Suprapubic skin (tissue), 4 donors: ENCODE data around the gene KSR1. TPM values are rescaled to one million over a fixed set of nuclear protein-coding genes. Genes with fewer than 3 reads are reported as not detected.

Experiments used
- DNase-seq, 2 donors: peaks; one replicate each; pipeline ENCODE4 v3.0.0-alpha.2; 2019; ENCODE audit warnings: low spot score in 2 of 2
- H3K27ac ChIP-seq: fragments of 200-600 bp; sonication (generic); one replicate; pipeline ENCODE4 v1.5.1; 2019
- H3K27me3 ChIP-seq: fragments of 200-600 bp; sonication (generic); one replicate; pipeline ENCODE4 v1.5.1; 2019
- H3K36me3 ChIP-seq: fragments of 200-600 bp; sonication (generic); one replicate; pipeline ENCODE4 v1.5.1; 2019
- H3K4me1 ChIP-seq: fragments of 200-600 bp; sonication (generic); one replicate; pipeline ENCODE4 v1.5.1; 2019
- H3K4me3 ChIP-seq: fragments of 200-600 bp; sonication (generic); one replicate; pipeline ENCODE4 v1.5.1; 2019; ENCODE audit warnings: mild to moderate bottlenecking
- H3K9me3 ChIP-seq: fragments of 200-600 bp; sonication (generic); one replicate; pipeline ENCODE4 v1.5.1; 2019
- EP300 ChIP-seq: sonication (generic); formaldehyde crosslinking; IDR thresholded peaks from one replicate; pipeline ENCODE4 v1.6.1; 2017; ENCODE audit warnings: antibody characterized with exemption
- POLR2A ChIP-seq, 2 donors: fragments of 450-650 bp; IDR thresholded peaks; one replicate each; pipeline ENCODE4 v1.6.1; 2017; ENCODE audit warnings: antibody characterized with exemption in 2 of 2, mild to moderate bottlenecking in 2 of 2, moderate library complexity in 2 of 2
- POLR2AphosphoS5 ChIP-seq, 3 donors: sonication (generic); formaldehyde crosslinking; IDR thresholded peaks; one replicate each; pipeline ENCODE4 v1.6.1; 2017; ENCODE audit warnings: antibody characterized with exemption in 3 of 3
- WGBS: methylation state at CpG from one replicate; pipeline ENCODE4 v1.1.5; 2018; 5-methylcytosine and 5-hydroxymethylcytosine counted together
- total RNA-seq, 4 donors: library from RNA; depleted of rRNA; stranded (reverse); fragments of >200 nt; gene quantifications; one replicate each; pipeline ENCODE4 v1.1.0, GENCODE V29; 2016
- TF ChIP-seq, protein P1 (sequence below), 2 donors: fragments of 200-600 bp in 1 of 2; fragments of 450-650 bp in 1 of 2; sonication (generic) in 1 of 2; IDR thresholded peaks; one replicate each; pipeline ENCODE4 v1.5.1; 2016 to 2019; ENCODE audit warnings: antibody characterized with exemption in 2 of 2, mild to moderate bottlenecking in 1 of 2, moderate library complexity in 1 of 2

KSR1 gene
- total RNA-seq, 4 donors from 2014 or later: 38.1 to 54.0 (median 49.5) TPM

DNA sequence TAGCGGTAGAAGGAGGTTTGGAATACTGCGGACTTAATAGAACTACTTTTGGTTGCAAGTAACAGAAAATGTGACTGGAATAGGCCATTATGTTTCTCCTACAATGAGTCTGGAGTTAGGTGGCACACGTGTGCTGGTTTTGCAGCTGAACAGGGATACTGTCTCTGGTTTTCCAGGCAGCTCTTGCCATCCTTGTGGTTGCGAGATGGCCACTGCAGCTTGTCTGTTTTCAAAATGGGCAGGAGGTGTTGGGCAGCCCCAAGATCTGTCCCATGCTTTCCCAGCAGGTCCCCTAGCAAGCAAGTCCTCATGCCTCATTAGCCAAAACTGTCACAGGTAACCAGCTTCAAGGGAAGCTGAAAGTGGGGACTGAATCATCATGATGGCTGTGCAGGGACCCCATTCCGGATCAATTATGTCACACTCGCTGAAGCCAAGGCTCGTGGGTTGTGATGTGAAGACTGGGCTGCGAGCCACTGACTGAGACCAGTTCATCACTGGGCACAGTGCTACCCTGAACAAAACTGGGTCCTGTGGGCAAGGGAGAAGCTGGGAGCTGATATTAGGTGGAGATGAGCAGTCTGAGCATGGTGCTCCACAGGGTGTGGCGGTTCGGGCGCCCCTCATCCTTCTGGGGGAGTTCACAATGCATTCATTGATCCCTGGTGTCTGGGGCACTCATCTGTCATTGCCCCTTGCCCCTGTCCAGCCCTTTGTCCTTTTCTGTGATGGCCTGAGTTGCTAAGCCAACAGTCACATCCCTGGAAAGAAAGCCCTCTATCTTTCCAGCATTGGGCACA is 82.1 kb downstream of the KSR1 start:
- Histone ChIP-seq H3K9me3 (no peaks in the 10 kb centered on the region), H3K27me3 (no peaks in the 10 kb centered on the region), H3K4me1 (peaks cover 49% of the 10 kb centered on the region), H3K27ac (no peak overlapping the region), H3K4me3 (no peak overlapping the region), H3K36me3 (no peaks in the 10 kb centered on the region)
- no peak for TF ChIP-seq POLR2AphosphoS5 (IDR thresholded peaks at IDR 0.05)
- no peak for TF ChIP-seq EP300
- no peak for TF ChIP-seq POLR2A (IDR thresholded peaks at IDR 0.05)
- TF ChIP-seq, protein P1, sequence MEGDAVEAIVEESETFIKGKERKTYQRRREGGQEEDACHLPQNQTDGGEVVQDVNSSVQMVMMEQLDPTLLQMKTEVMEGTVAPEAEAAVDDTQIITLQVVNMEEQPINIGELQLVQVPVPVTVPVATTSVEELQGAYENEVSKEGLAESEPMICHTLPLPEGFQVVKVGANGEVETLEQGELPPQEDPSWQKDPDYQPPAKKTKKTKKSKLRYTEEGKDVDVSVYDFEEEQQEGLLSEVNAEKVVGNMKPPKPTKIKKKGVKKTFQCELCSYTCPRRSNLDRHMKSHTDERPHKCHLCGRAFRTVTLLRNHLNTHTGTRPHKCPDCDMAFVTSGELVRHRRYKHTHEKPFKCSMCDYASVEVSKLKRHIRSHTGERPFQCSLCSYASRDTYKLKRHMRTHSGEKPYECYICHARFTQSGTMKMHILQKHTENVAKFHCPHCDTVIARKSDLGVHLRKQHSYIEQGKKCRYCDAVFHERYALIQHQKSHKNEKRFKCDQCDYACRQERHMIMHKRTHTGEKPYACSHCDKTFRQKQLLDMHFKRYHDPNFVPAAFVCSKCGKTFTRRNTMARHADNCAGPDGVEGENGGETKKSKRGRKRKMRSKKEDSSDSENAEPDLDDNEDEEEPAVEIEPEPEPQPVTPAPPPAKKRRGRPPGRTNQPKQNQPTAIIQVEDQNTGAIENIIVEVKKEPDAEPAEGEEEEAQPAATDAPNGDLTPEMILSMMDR (IDR thresholded peaks at IDR 0.05): no peak
- DNase-seq: no peak
- 88% methylated on average over 11 of the region's 11 CpGs for WGBS

DNA sequence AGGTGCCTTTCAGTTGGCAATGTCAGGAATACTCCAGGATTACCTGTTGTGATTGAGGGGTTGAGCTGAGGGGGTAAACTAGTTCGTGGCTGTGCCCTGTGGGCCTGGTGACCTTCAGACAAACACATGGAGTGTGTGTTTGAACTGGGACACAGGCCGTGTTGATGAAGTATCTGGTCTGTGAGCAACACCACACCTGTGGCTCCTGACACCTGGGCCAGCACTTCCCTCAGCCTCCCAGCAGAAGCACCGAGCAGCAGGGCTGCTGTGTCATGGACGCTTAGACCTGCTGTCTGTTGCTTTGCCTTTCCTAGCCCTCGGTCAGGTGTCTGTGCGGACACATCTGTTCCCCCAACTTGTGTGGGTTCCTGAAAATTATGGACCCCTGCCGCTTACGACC is 82.9 kb downstream of the KSR1 start:
- H3K36me3 ChIP-seq: no peaks in the 10 kb centered on the region
- H3K27ac ChIP-seq: no peak overlapping the region
- H3K9me3 ChIP-seq: no peaks in the 10 kb centered on the region
- WGBS: 97% methylated on average over 8 of the region's 8 CpGs
- peaks cover 48% of the 10 kb centered on the region for H3K4me1 ChIP-seq
- no peak overlapping the region for H3K4me3 ChIP-seq
- no peak for TF ChIP-seq POLR2AphosphoS5 (IDR thresholded peaks at IDR 0.05)
- TF ChIP-seq EP300: no peak
- TF ChIP-seq, protein P1 (IDR thresholded peaks at IDR 0.05): no peak
- TF ChIP-seq POLR2A (IDR thresholded peaks at IDR 0.05): no peak
- H3K27me3 ChIP-seq: no peaks in the 10 kb centered on the region
- no peak for DNase-seq

DNA sequence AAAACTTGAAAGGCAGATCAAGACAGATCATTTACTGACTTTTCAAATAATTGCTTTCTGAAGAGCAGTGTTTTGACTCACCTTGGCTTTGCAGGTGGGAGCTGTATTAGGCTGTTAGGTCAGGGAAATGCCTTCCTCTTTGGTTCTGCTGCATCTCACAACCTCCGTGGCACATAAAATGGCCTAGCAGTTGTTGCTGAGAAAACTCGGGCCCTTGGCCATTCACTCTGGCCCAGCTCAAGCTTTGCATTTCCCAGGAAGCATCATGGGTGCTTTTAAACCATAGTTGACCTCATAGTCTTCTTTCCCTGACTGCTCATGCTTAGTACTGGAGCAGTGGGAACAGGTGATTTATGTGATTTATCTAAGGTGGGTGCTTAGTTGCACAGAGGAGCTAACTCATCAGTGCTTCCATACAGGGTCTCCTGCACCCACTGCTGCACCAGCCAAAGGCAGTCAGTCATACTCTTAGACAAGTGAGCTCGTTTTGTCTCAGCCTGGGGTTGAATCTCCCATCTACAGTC is 83.6 kb downstream of the KSR1 start:
- Histone ChIP-seq H3K4me1 (peaks cover 44% of the 10 kb centered on the region), H3K27me3 (no peaks in the 10 kb centered on the region), H3K9me3 (no peaks in the 10 kb centered on the region), H3K27ac (peak overlapping the region; percentile 76), H3K36me3 (no peaks in the 10 kb centered on the region), H3K4me3 (no peak overlapping the region)
- WGBS: 100% methylated on average over 2 of the region's 3 CpGs
- no peak for DNase-seq
- TF ChIP-seq EP300: no peak
- no peak for TF ChIP-seq POLR2AphosphoS5 (IDR thresholded peaks at IDR 0.05)
- TF ChIP-seq, protein P1 (IDR thresholded peaks at IDR 0.05): no peak
- no peak for TF ChIP-seq POLR2A (IDR thresholded peaks at IDR 0.05)

DNA sequence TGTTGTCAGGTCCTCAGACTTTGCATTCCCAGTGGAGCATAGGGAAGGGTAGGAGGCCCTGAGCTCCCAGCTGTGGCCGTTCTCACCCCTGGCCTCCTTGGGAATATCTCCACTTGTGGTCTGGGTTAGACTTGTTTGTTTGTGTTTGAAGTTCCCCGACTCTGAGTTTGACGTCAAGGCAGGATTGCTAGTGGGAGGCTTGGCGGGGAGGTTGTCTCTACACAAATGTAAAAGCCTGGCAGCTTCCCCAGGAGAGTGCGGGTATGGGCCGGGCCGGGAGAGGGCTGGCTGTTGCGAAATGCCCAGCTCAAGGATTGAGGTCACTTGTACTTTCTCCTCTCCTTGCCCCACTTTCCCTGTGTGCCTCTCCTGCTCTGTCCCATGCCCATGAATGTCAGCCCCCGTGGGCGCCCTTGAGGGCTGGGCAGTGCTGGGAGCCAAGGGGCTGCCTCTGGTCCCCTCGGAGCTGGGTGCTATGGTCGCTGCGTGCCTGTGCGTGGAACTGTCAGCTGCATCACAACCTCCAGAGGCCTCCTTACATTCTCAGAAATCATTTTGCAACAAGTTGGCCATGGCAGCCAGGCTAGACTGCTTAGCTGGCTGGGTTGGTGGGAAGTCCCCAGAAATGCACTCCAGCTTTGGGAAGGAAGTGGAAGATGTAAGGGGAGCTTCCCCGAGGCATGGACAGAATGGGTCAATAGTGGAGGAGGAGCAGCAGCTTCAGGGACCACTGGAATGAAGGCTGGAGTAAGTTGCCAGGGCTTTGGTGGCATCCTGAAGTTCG is 84.3 kb downstream of the KSR1 start:
- H3K4me1 ChIP-seq: peaks cover 46% of the 10 kb centered on the region
- TF ChIP-seq, protein P1 (IDR thresholded peaks at IDR 0.05): no peak
- TF ChIP-seq POLR2AphosphoS5 (IDR thresholded peaks at IDR 0.05): peak in 1 of 3 donors; percentile 28
- H3K4me3 ChIP-seq: no peak overlapping the region
- H3K27me3 ChIP-seq: no peaks in the 10 kb centered on the region
- H3K36me3 ChIP-seq: no peaks in the 10 kb centered on the region
- peak overlapping the region; percentile 76 for H3K27ac ChIP-seq
- WGBS: 27% methylated on average over 14 of the region's 16 CpGs
- peak; percentile 94 for DNase-seq
- H3K9me3 ChIP-seq: no peaks in the 10 kb centered on the region
